ENCODE data around the gene PSRC1.
"Not testable (repeated sequence)": the region's sequence is repeated elsewhere in the genome, so short reads cannot be mapped to it uniquely, and the experiment has no call there.

PSRC1 gene

GRCh38 chr1:109282952-109283747, at the start of gene PSRC1:
Gene PSRC1 (minus strand): TSS chr1:109283145.
- peak; percentile 97 for DNase-seq

GRCh38 chr1:109331113-109331512, 48.2 kb upstream of the PSRC1 start:
- DNase-seq, result no peak

DNA sequence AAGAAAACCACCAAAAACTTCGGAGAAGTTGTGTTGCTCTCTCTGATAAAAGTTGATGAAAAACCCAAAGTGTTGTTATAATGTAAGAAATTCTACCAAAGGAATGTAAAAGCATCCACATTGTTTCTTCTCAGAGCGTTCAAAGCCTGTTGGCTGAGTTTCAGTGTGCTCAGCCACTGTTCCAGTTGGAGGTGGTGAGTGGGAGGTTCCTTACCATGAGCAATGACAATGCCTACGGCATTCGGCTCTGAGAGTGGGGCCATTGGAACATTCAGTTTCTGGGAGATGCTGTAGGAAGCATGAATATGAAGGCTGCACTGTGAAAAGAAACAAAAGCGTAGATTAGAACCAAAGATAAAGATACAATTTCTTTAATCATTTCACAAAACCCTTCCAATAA, 44.3 kb upstream of the PSRC1 start:
- no peak for DNase-seq

DNA sequence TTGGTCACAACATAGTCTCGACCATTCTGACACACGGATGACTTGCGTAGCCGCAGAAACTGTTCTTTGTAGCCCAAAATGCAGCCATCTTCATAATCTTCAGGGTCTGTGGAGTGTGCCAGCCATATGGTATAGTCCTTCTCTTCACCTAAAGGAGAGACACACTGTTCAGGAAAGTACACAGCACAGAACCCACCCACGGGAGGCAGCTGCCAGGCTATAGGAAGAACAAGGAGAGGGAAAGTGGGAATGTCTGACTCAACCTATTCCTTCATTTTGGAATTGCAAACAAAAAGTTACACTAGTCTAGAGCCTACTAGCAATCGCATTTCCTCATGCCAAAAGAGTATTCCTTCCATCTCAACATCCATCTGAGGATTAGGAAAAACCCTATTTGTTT, 40.0 kb upstream of the PSRC1 start:
- DNase-seq, result no peak

DNA sequence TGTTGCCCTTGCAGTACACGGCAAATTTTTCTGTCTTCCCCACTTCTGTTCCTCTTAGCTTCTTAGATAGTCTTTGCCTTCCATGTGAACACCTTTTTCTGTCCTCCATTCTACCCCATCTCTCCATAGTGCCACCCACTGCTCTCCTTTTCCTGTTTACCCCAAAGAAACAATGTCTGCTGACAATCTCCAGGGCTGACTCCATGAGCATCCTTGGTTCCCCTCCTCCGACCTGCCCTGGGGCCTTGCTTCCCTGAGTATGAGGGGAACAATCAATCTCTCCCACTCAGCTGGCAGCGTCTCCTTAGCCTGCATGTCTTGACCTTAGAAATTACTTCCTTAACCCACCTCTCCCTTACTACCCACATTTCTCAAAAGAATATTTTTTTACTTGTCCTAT, 36.2 kb upstream of the PSRC1 start:
- DNase-seq, result no peak

DNA sequence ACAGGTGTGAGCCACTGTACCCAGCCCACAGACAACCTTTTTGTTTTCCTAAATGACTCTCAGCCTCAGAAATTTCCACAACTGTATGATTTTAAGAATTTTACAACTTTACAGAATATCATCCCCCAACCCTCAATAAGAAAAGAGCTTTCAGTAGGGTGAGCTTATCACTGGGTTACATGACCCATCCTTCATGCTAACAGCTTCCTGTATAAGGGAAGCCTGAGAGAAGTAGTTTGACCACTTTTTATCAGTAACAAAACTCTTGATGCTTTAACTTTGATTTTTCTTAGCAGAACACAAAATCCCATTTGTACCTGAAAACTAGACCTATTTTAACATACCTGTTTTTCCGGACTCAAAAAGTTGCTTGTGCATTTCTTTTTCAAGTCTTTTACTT, 33.6 kb upstream of the PSRC1 start:
- no peak for DNase-seq

DNA sequence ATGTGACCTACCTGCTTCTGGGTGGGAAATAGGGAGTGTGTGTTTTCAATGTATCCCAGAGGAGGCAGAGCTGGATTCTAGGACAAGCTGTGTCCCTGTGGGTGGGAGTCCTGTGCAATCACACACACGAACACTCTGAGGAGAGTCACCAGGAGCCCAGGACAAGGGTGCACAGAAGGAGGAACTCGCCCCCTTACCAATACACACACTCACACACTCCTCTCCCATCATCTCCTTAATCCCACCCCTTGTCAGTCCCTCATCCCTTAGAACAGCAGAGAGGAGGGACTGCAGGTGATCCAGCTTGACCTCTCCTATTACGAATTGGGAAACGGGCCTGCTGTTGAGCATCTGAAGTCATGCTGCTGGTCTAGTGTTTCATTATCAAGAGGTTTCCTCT, 32.3 kb upstream of the PSRC1 start:
- DNase-seq, result no peak

- DNase-seq, result no peak
These were observed 31.9 kb upstream of the PSRC1 start for GRCh38 chr1:109314795-109315194.

DNA sequence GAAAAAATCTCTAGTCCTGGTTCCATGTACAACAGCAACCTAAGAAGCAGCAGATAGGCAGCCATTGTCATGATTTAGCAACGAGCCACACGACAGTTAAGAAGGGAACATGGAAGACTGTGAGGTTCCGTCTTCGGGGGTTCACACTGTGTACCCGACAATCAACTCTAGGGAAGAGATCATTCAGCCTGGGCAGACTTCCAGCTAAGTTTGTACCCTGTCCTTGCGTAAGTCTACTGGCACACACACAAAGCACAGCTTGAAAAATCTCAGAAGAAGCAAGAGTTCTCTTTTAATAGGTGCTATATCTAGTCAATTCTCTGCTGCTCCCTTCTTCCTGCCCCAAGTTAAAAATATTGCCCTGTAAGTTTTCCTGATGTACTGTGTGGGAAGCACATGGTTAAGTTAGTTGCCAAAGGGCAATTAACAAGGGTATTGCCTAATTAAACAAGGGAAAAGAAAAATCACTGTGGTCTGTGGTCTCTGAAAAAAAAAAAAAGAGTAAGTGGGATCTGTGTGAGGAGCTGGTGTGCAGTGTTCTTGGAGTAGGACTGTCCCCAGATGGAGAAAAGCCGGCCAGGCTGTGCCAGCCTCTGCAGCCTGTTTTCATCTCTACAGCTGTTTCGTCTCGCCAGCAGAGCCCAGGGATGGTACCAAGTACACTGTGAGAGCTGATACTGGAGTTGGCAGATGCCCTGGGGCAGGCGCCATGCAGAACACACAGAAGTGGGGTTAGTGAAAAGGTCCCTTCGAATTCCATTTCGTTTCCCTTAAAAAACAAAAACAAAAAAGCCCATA, 30.2 kb upstream of the PSRC1 start:
- no peak for DNase-seq

DNA sequence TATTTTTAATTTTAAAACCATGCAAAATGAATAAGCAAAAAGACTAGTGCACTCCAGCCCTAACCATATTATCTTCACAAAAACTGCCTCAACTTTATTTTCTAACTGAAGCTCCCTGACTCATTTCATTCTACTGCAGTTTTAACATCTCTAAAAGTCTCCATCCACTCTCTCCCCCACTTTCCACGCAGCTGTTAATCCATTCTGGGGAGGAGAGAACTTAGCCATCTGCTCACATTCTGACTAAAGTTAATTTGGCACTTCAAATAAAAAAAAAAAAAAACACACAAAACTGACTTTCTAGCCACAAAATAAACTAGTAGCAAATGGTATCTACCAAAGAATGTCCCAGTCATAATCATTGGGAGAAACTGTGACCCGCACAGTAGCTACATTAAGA, 29.3 kb upstream of the PSRC1 start:
- DNase-seq, result no peak

GRCh38 chr1:109309347-109309746, 26.4 kb upstream of the PSRC1 start:
- DNase-seq, result no peak

DNA sequence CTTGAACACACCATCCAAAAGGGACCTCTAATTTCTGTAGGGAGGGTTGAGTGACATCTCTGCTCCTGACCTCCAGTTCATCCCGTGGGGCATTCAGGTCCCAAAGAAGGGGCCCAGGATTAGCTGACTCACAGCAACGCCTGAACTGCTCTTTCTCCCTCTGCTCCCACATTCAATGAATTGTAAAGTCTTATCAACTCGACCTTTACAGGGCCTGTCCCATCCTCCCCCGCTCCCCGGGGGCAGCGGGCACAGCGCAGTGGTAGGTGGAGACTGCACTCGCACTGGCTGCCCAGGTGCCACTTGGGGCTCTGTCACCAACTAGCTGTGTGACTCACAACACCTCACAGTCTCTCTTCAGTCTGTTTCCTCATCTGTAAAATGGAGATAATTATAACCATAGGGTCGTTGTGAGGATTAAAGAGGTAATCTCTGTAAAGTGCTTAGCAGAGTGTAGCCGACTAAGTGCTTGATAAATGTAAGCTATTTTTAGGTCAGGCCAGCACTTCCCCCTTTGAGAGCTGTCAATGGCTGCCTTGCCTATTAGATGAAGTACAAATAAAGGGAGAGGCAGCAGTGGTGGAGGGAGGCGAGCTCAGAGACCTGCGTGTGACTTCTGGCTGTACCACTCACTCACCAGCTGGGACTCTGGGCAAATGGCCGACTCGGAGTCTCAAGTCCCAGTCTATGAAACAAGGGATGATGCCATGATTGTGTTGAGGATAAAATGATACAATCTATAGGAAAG, 24.5 kb upstream of the PSRC1 start:
- DNase-seq, result no peak

DNA sequence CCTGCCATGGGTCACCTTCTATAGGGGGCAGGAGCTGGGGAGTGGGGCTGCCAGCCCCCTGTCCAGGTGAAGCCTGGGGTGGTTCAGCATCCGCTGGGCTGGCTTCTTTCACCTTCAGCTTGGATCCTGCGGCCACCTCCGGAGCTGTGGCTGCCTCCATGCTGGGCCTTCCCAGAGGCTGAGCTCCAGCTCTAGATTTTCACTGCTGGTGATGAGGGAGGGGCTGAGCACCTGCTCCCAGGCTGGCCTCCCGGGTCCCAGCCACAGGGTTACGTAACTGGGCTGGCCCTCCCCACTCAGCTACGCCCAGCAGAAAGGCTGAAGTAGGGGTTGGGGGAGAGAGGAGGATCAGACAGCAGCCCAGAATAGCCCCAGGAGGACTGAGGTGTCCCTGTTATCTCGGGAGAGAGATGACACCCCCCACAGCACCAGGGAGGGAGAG, 23.9 kb upstream of the PSRC1 start, which contains the start of gene MYBPHL:
Gene MYBPHL, minus strand, starts transcription at position 180 of the 442 bp plus-strand sequence. Its CDS starts 20 bp downstream, at position 160.
- DNase-seq, result no peak

DNA sequence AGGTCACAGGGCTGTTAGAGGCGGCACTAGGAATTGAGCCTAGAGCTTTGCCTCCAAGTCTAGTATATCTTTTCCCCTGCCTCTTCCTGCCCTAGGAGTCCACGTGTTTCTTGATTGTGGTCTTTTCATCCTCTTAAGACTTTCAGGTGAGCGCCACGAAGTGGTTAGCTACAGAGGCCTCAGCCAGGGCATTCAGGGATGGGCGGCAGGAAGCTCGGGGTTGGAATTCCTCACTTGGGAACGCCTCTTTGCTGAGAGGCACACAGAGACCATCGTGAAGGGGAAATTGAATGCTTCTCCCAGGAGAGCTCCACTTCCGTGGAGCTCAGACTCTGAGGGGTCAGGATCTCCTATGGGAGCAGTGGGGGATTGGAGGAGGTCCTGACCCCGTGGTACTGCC, 23.0 kb upstream of the PSRC1 start:
- not testable (repeated sequence) for DNase-seq

DNA sequence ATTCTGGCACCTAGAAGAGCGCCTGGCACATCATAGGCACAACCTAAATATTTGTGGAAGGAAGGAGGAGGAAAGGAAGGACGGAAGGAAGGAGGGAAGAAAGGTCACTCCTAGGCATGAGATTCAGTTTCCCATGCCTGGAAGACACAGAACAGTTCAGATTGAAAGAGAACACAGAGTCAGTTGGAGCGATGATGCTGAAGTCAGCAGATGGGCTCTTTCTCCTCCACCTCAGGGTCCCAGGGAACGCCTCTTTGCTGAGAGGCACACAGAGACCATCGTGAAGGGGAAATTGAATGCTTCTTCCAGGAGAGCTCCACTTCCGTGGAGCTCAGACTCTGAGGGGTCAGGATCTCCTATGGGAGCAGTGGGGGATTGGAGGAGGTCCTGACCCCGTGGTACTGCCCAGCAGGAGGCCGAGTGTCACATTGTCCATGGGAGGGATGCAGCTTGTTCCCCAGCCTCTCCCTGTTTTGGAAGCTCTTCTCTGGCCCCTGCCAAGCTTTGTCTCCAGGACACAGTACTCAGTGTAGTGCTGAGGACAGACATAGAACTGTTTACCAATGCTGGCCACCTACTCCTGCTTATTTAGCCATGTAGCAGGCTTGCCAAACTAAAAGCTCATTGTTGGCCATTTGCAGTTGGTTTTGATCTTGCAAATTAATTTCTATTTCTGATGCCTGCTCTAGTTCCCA, 21.4 kb upstream of the PSRC1 start:
- no peak for DNase-seq

- no peak for DNase-seq
These were observed 18.9 kb upstream of the PSRC1 start for GRCh38 chr1:109301874-109302273.

DNA sequence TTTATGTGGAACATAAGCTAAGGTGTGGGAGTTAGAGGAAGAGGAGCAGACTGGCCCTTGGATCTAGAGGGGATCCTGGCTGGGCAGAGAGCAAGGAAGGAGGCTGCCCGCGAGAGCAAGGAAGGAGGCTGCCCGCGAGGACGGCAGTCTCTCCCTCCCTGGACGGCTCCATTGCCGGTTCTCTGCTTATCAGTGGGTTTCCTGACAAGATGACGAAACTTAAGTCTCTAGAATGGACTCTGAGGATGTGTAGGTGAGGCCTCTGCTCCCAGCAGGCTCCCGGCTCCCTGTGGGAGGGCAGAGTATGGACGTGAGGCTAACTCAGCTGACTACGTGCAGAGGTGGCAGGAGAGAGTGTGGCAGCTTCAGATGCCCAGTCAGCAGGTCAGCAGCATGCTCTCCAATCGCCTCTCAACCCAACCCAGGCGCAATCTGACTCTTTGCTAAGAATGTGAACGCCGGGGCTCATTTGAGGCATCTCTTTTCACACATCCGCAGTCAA, 17.8 kb upstream of the PSRC1 start:
- no peak for DNase-seq

- no peak for DNase-seq
These were observed 16.8 kb upstream of the PSRC1 start for GRCh38 chr1:109299558-109300343.

- DNase-seq, result no peak
These were observed 16.0 kb upstream of the PSRC1 start for GRCh38 chr1:109298666-109299557.

DNA sequence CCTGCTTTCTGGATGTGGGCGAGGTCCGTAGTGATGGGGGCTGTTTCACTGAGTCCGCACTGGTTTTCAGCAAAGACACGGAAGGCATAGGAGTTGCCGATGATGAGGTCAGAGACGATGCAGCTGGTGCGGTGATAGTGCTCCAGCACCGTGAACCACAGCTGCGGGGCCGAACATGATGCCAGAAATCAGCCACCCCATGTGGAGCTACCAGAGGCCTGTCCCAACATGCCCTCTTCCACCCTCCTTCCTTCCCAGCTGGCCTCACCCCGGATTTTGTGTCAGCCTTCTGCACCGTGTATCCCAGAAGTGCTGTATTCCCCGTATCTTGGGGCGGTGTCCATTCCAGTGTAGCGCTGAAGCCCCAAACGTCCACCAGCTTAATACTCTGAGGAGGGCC, 13.8 kb upstream of the PSRC1 start:
- no peak for DNase-seq
